HepG2 (cell line): ENCODE results near the gene SIGLEC6. TPM values are rescaled to one million over a fixed set of nuclear protein-coding genes. Genes with fewer than 3 reads are reported as not detected.
A peak's percentile ranks its signal among the peaks of the same experiment; 100 is the strongest.

Experiments used
- ATF7 ChIP-seq, 2 experiments: fragments of 450-650 bp in 1 of 2; sonication (generic) in 1 of 2; formaldehyde crosslinking in 1 of 2; IDR thresholded peaks; 2 replicates each; pipeline versions ENCODE4 v1.4.0 to v1.6.1; 2016 to 2020; ENCODE audit warnings: antibody characterized with exemption in 1 of 2, mild to moderate bottlenecking in 1 of 2, missing genetic modification reagents in 1 of 2
- CREB1 ChIP-seq, 2 experiments: fragments of 450-650 bp in 1 of 2; IDR thresholded peaks; 2 replicates each; pipeline ENCODE4 v1.6.1; 2016 to 2017; ENCODE audit warnings: control low read depth in 1 of 2, mild to moderate bottlenecking in 1 of 2, missing compliant biosample characterization in 1 of 2, missing genetic modification characterization in 1 of 2
- GFI1 ChIP-seq: sonication (generic); formaldehyde crosslinking; IDR thresholded peaks from 2 replicates; pipeline ENCODE4 v1.5.0; 2020; ENCODE audit warnings: missing genetic modification reagents, mild to moderate bottlenecking, borderline replicate concordance
- PAF1 ChIP-seq: IDR thresholded peaks from 2 replicates; pipeline ENCODE4 v1.6.1; 2016; ENCODE audit warnings: missing genetic modification reagents, missing compliant biosample characterization
- RNF2 ChIP-seq: fragments of 450-650 bp; conservative IDR thresholded peaks from 2 replicates; pipeline ENCODE4 v1.6.1; 2016; ENCODE audit warnings: low read depth
- ZFP90 ChIP-seq: sonication (generic); formaldehyde crosslinking; IDR thresholded peaks from 2 replicates; pipeline ENCODE4 v1.8.0; 2022; ENCODE audit warnings: missing genetic modification reagents, mild to moderate bottlenecking, inconsistent platforms, borderline replicate concordance
- ZNF142 ChIP-seq: sonication (generic); formaldehyde crosslinking; IDR thresholded peaks from 2 replicates; pipeline ENCODE4 v1.4.0; 2020; ENCODE audit warnings: missing genetic modification reagents
- ZNF20 ChIP-seq: sonication (generic); formaldehyde crosslinking; IDR thresholded peaks from 2 replicates; pipeline ENCODE4 v1.4.0; 2020; ENCODE audit warnings: mild to moderate bottlenecking, moderate library complexity, missing genetic modification reagents
- polyA plus RNA-seq, 8 experiments: library from polyadenylated mRNA; depleted of rRNA in 3 of 8; stranded (reverse) in 7 of 8; unstranded in 1 of 8; fragments of >200 nt; fragmentation: Illumina TruSeq in 4 of 8; extraction: Trizol in 4 of 8; gene quantifications; 2 replicates each; pipeline versions ENCODE4 v1.2.1 to v1.2.3, GENCODE V29; 2011 to 2016; ENCODE audit warnings: low read depth in 4 of 8, missing spikeins in 1 of 8, mixed read lengths in 1 of 8; ENCODE audit not compliant: insufficient read depth in 1 of 8
- total RNA-seq, 5 experiments: library from RNA; depleted of rRNA; stranded (reverse); fragments of >200 nt; fragmentation: Illumina TruSeq; extraction: Trizol; gene quantifications; 2 replicates each; pipeline ENCODE4 v1.2.3, GENCODE V29; 2016; ENCODE audit warnings: low read depth in 1 of 5
- TF ChIP-seq, protein P1 (sequence below), 2 experiments: IDR thresholded peaks; 2 replicates each; pipeline ENCODE4 v1.6.1; 2011 to 2012; ENCODE audit warnings: low read length in 2 of 2, borderline replicate concordance in 1 of 2, low read depth in 1 of 2, mild to moderate bottlenecking in 1 of 2, moderate library complexity in 1 of 2

SIGLEC6 gene
- total and polyA plus RNA-seq, 2 of the 13 experiments (the other 11 are each of a cell fraction or from before 2014, with no cell fraction given): not detected

DNA sequence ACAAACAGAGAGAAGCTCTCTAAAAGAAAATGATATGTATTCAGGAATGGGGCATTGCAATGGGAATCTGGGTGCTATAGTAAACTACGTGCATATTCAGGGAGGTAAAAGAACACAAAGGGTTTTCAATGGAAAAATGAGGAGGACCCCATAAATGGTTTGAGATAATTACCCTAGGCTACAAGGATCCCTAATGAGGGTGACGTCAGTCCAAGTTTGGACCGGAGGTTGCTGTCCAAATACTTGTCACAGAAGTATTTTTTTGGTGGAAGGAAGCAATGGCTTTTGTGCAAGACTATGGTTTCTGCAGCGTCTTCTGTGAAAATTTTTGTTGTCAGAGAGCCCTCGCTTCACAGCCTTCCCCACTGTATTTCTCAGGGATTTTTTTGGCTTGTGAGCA lies 54.1 kb downstream of the SIGLEC6 start (continued):
- TF ChIP-seq ZNF142 (CRISPR knock-in tag) (no peak), PAF1 (CRISPR knock-in tag) (no peak), CREB1 (IDR thresholded peaks at IDR 0.05) (peak; percentile 84), CREB1 (CRISPR knock-in tag; IDR thresholded peaks at IDR 0.05) (no peak), RNF2 (no peak), ATF7 (IDR thresholded peaks at IDR 0.05) (peak; percentile 58), ATF7 (CRISPR knock-in tag; IDR thresholded peaks at IDR 0.05) (no peak), ZFP90 (no peak), ZNF20 (CRISPR knock-in tag) (no peak), GFI1 (CRISPR knock-in tag) (no peak)
- TF ChIP-seq, protein P1, sequence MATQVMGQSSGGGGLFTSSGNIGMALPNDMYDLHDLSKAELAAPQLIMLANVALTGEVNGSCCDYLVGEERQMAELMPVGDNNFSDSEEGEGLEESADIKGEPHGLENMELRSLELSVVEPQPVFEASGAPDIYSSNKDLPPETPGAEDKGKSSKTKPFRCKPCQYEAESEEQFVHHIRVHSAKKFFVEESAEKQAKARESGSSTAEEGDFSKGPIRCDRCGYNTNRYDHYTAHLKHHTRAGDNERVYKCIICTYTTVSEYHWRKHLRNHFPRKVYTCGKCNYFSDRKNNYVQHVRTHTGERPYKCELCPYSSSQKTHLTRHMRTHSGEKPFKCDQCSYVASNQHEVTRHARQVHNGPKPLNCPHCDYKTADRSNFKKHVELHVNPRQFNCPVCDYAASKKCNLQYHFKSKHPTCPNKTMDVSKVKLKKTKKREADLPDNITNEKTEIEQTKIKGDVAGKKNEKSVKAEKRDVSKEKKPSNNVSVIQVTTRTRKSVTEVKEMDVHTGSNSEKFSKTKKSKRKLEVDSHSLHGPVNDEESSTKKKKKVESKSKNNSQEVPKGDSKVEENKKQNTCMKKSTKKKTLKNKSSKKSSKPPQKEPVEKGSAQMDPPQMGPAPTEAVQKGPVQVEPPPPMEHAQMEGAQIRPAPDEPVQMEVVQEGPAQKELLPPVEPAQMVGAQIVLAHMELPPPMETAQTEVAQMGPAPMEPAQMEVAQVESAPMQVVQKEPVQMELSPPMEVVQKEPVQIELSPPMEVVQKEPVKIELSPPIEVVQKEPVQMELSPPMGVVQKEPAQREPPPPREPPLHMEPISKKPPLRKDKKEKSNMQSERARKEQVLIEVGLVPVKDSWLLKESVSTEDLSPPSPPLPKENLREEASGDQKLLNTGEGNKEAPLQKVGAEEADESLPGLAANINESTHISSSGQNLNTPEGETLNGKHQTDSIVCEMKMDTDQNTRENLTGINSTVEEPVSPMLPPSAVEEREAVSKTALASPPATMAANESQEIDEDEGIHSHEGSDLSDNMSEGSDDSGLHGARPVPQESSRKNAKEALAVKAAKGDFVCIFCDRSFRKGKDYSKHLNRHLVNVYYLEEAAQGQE (IDR thresholded peaks at IDR 0.05; ENCODE audit: borderline replicate concordance in 1 of 2, low read depth in 1 of 2, low read length in 2 of 2): 0 out of 4 replicates have a peak, but pooled peaks of 1 of the 2 experiments have one; percentile 42
- TF ChIP-seq, all 625 proteins: peak for 3
